Measurements from ENCODE around the gene CNTN5. TPM values are rescaled to one million over a fixed set of nuclear protein-coding genes. Genes with fewer than 3 reads are reported as not detected.

The CNTN5 gene
- total RNA-seq, 1 experiment from 2014 or later: not detected

GRCh38 chr11:99918761-99919160 is 898.0 kb downstream of the CNTN5 start:
- H3K56ac ChIP-seq (ENCODE audit: insufficient read length, low read depth, low read length): no peak overlapping the region
- no peak overlapping the region for H2BK20ac ChIP-seq (ENCODE audit: low read depth, low read length, poor library complexity, severe bottlenecking)
- no peak overlapping the region for H4K5ac ChIP-seq (ENCODE audit: insufficient read length, low read depth, low read length)
- WGBS (ENCODE audit: extremely low coverage, insufficient read length, low lambda C conversion rate): no CpG with 5 or more reads among the region's 3 CpGs
- no peak overlapping the region for H3K4me2 ChIP-seq (ENCODE audit: insufficient read depth, insufficient read length, low read length)
- H3K23ac ChIP-seq (ENCODE audit: insufficient read length, low read depth, low read length): no peak overlapping the region
- H3T11ph ChIP-seq (ENCODE audit: low read length): no peak overlapping the region
- H3K4me1 ChIP-seq (ENCODE audit: insufficient read depth, low read length): no peaks in the 10 kb centered on the region
- Mint-ChIP-seq H3K27ac (no peak overlapping the region), H3K27me3 (ENCODE audit: low read depth) (peaks cover 2% of the 10 kb centered on the region; the same call in 1 of the 2 replicates), H3K4me3 (no peak overlapping the region), H3K4me1 (peaks cover 0 to 2% of the 10 kb centered on the region in 2 experiments; a peak in 1 of 4 replicates), H3K9me3 (peaks cover 22 to 26% of the 10 kb centered on the region in 2 experiments), H3K36me3 (ENCODE audit: insufficient read depth in 1 of 3, low read depth in 3 of 3) (peaks cover 12 to 38% (median 17%) of the 10 kb centered on the region in 3 experiments)
- H2AFZ ChIP-seq (ENCODE audit: low read length): no peak overlapping the region
- no peak for DNase-seq
- H4K91ac ChIP-seq (ENCODE audit: insufficient read length, low read depth, low read length): no peak overlapping the region
- H3K9me3 ChIP-seq (ENCODE audit: control insufficient read depth, low read depth, low read length): peaks cover 5% of the 10 kb centered on the region
- H3K14ac ChIP-seq (ENCODE audit: insufficient read depth, low read length): no peak overlapping the region
- no peak overlapping the region for H2BK5ac ChIP-seq (ENCODE audit: insufficient read length, low read length)
- H4K20me1 ChIP-seq (ENCODE audit: control insufficient read depth, insufficient read depth, insufficient read length): no peaks in the 10 kb centered on the region
- H3K18ac ChIP-seq (ENCODE audit: insufficient read length, low read depth, low read length): no peak overlapping the region
- H2AK5ac ChIP-seq (ENCODE audit: insufficient read length, low read length): no peak overlapping the region
- H2BK12ac ChIP-seq (ENCODE audit: insufficient read length, low read depth, low read length): no peak overlapping the region
- H3K79me1 ChIP-seq (ENCODE audit: insufficient read depth, low read depth, low read length, poor library complexity, severe bottlenecking): no peaks in the 10 kb centered on the region
- H3K23me2 ChIP-seq (ENCODE audit: insufficient read length, low read depth, low read length, poor library complexity, severe bottlenecking): no peaks in the 10 kb centered on the region
- no peak overlapping the region for H2BK15ac ChIP-seq (ENCODE audit: low read depth, low read length)
- no peak overlapping the region for H3K9ac ChIP-seq (ENCODE audit: extremely low read depth, insufficient read length, low read length)
- H3K27ac ChIP-seq (ENCODE audit: insufficient read length, low read depth, low read length): no peak overlapping the region
- H3K79me2 ChIP-seq (ENCODE audit: insufficient read depth, low read length): no peaks in the 10 kb centered on the region
- H4K8ac ChIP-seq (replicated peaks; ENCODE audit: insufficient read length, low read depth, low read length): no peak overlapping the region
- no peak overlapping the region for H2BK120ac ChIP-seq (ENCODE audit: low read depth, low read length, poor library complexity, severe bottlenecking)
- H3K27me3 ChIP-seq (ENCODE audit: insufficient read depth, low read length): no peaks in the 10 kb centered on the region
- H3K4ac ChIP-seq (ENCODE audit: low read depth, low read length): no peak overlapping the region
- TF ChIP-seq CTCF (conservative IDR thresholded peaks at IDR 0.05): no peak
